ENCODE data around the gene PDE4D. TPM values are rescaled to one million over a fixed set of nuclear protein-coding genes. Genes with fewer than 3 reads are reported as not detected.

PDE4D gene
- total RNA-seq, 1 experiment from 2014 or later = 6.5 TPM

DNA sequence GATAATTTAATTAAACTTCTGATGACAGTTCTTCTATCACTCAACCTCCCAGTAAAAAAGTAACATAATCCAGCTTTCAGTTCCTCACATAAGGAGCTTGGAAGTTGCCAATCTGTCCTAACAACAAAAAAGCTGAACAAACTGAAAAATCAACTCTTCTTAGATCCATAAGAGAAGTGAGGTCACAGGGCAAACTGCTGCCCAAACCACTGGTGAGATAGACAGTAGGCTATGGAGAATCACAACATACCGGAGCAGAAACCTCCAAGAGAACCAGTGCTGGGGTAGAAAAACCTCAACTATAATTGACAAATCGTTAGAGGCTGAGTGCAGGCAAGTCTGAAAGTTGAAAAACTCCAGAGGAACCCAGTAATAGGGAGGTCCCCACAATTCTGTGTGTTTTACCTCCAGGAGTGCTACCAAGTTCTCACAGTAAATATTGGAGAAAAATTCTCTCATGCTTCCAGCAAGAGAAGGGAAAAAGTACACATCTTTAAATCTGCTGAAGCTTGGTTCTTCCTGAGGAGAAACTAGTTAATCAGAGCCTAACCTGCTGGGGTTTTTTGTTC lies 300.0 kb downstream of the PDE4D start:
- no peak for DNase-seq (ENCODE audit: low spot score)
- Histone ChIP-seq H3K4me3 (ENCODE audit: low read depth, low read length, poor library complexity, severe bottlenecking) (no peak overlapping the region), H3K27me3 (replicated peaks; ENCODE audit: insufficient read depth, low read depth, low read length, poor library complexity) (no peaks in the 10 kb centered on the region), H3K9me3 (ENCODE audit: low read depth, low read length, poor library complexity, severe bottlenecking) (no peaks in the 10 kb centered on the region), H3K27ac (ENCODE audit: low read depth, low read length, poor library complexity, severe bottlenecking) (no peak overlapping the region), H3K36me3 (ENCODE audit: insufficient read depth, low read length, poor library complexity, severe bottlenecking) (no peaks in the 10 kb centered on the region), H3K4me1 (ENCODE audit: insufficient read depth, low read length, poor library complexity, severe bottlenecking) (peaks cover 2% of the 10 kb centered on the region)
- POLR2A ChIA-PET (ENCODE audit: low non-redundant PET) = no interaction called here
- CTCF ChIA-PET = no interaction called here
- intact Hi-C loops (cut with micrococcal nuclease; ENCODE audit: unreplicated experiment) = no loop called here
- no TSS peak for BruUV-seq (replicated peaks)
- TF ChIP-seq, protein P1, sequence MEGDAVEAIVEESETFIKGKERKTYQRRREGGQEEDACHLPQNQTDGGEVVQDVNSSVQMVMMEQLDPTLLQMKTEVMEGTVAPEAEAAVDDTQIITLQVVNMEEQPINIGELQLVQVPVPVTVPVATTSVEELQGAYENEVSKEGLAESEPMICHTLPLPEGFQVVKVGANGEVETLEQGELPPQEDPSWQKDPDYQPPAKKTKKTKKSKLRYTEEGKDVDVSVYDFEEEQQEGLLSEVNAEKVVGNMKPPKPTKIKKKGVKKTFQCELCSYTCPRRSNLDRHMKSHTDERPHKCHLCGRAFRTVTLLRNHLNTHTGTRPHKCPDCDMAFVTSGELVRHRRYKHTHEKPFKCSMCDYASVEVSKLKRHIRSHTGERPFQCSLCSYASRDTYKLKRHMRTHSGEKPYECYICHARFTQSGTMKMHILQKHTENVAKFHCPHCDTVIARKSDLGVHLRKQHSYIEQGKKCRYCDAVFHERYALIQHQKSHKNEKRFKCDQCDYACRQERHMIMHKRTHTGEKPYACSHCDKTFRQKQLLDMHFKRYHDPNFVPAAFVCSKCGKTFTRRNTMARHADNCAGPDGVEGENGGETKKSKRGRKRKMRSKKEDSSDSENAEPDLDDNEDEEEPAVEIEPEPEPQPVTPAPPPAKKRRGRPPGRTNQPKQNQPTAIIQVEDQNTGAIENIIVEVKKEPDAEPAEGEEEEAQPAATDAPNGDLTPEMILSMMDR (conservative IDR thresholded peaks at IDR 0.05; ENCODE audit: low read depth, low read length) = no peak
- TF ChIP-seq EZH2 (IDR thresholded peaks at IDR 0.05; ENCODE audit: borderline replicate concordance, low read depth, low read length, poor library complexity, severe bottlenecking) = no peak

DNA sequence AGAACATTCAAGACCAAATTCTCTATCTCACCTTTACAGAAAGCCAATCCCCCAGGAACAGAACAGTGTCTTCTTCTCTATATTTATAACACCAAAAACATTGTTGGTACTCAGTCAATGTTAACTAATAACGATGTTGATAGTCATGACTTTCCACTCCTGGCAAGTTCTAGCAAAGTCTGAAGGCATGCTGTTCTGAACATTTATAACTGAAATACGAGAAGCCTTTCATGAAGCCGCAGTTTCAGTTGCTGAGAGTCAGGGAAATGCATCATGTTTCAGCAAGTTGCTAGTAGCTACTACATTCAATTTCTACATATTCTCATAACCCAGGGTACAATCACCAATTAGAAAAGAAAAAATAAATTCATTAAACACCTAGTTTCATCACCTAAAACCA lies 301.4 kb downstream of the PDE4D start:
- no peak for TF ChIP-seq EZH2 (IDR thresholded peaks at IDR 0.05; ENCODE audit: borderline replicate concordance, low read depth, low read length, poor library complexity, severe bottlenecking)
- TF ChIP-seq, protein P1 (conservative IDR thresholded peaks at IDR 0.05; ENCODE audit: low read depth, low read length) = no peak
- POLR2A ChIA-PET (ENCODE audit: low non-redundant PET) = no interaction called here
- no peaks in the 10 kb centered on the region for H3K36me3 ChIP-seq (ENCODE audit: insufficient read depth, low read length, poor library complexity, severe bottlenecking)

DNA sequence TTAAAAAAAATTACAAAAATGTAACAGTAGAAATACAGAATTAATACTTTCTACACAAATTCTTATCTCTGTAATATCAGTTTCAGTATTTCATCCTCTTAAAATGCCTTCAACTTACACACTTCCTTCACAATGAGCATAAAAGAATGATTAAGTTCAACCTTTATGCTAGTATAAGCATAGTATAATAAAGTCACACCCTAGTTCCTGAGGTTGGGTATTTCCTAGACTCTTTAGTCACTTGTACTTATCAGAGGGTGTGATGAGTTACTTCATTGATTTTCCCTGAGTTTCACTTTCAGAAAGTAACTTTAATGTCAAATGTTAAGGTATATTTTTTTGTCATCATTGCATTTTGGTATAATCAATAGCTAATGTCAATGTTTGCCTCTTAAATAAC lies 302.4 kb downstream of the PDE4D start:
- no peak for TF ChIP-seq EZH2 (IDR thresholded peaks at IDR 0.05; ENCODE audit: borderline replicate concordance, low read depth, low read length, poor library complexity, severe bottlenecking)
- TF ChIP-seq, protein P1 (conservative IDR thresholded peaks at IDR 0.05; ENCODE audit: low read depth, low read length) = no peak
- Histone ChIP-seq H3K27ac (ENCODE audit: low read depth, low read length, poor library complexity, severe bottlenecking) (no peak overlapping the region), H3K4me1 (ENCODE audit: insufficient read depth, low read length, poor library complexity, severe bottlenecking) (no peaks in the 10 kb centered on the region), H3K36me3 (ENCODE audit: insufficient read depth, low read length, poor library complexity, severe bottlenecking) (no peaks in the 10 kb centered on the region), H3K27me3 (replicated peaks; ENCODE audit: insufficient read depth, low read depth, low read length, poor library complexity) (peaks cover 13% of the 10 kb centered on the region), H3K4me3 (ENCODE audit: low read depth, low read length, poor library complexity, severe bottlenecking) (no peak overlapping the region), H3K9me3 (ENCODE audit: low read depth, low read length, poor library complexity, severe bottlenecking) (no peaks in the 10 kb centered on the region)
- ChIA-PET CTCF (no interaction called here), POLR2A (ENCODE audit: low non-redundant PET) (no interaction called here)
- intact Hi-C loops (cut with micrococcal nuclease; ENCODE audit: unreplicated experiment) = no loop called here
- no TSS peak for BruUV-seq (replicated peaks)
- no peak for DNase-seq (ENCODE audit: low spot score)

More for the DNA sequence above, 301.4 kb downstream of the PDE4D start:
- H3K9me3 ChIP-seq (ENCODE audit: low read depth, low read length, poor library complexity, severe bottlenecking) = no peaks in the 10 kb centered on the region
- BruUV-seq (replicated peaks) = no TSS peak
- DNase-seq (ENCODE audit: low spot score) = no peak
- H3K27ac ChIP-seq (ENCODE audit: low read depth, low read length, poor library complexity, severe bottlenecking) = no peak overlapping the region
- H3K4me1 ChIP-seq (ENCODE audit: insufficient read depth, low read length, poor library complexity, severe bottlenecking) = peaks cover under 1% of the 10 kb centered on the region
- no peak overlapping the region for H3K4me3 ChIP-seq (ENCODE audit: low read depth, low read length, poor library complexity, severe bottlenecking)
- intact Hi-C loops (cut with micrococcal nuclease; ENCODE audit: unreplicated experiment) = no loop called here
- CTCF ChIA-PET = no interaction called here
- peaks cover 9% of the 10 kb centered on the region for H3K27me3 ChIP-seq (replicated peaks; ENCODE audit: insufficient read depth, low read depth, low read length, poor library complexity)
